IPS-18a (cell line): ENCODE measurements around the gene EPHA3.

ENCODE experiments used
- H3K27ac ChIP-seq: one replicate; pipeline ENCODE4 v1.5.1; 2013; ENCODE audit warnings: low read length
- H3K27me3 ChIP-seq: one replicate; pipeline ENCODE4 v1.6.1; 2013; ENCODE audit warnings: mild to moderate bottlenecking, low read length; ENCODE audit not compliant: control insufficient read depth, insufficient read depth
- H3K36me3 ChIP-seq: one replicate; pipeline ENCODE4 v1.6.1; 2013; ENCODE audit warnings: low read depth, low read length; ENCODE audit not compliant: control insufficient read depth
- H3K4me1 ChIP-seq: one replicate; pipeline ENCODE4 v1.6.1; 2013; ENCODE audit warnings: low read depth, low read length; ENCODE audit not compliant: control insufficient read depth
- H3K4me3 ChIP-seq: one replicate; pipeline ENCODE4 v1.5.1; 2013; ENCODE audit warnings: low read length
- H3K9ac ChIP-seq: one replicate; pipeline ENCODE4 v1.6.1; 2013; ENCODE audit warnings: mild to moderate bottlenecking, low read length, moderate library complexity
- H3K9me3 ChIP-seq: one replicate; pipeline ENCODE4 v1.6.1; 2013; ENCODE audit warnings: low read depth, low read length; ENCODE audit not compliant: control insufficient read depth

Gene EPHA3

GRCh38 chr3:89234620-89235019, 127.2 kb downstream of the EPHA3 start:
- Histone ChIP-seq H3K27ac (no peak overlapping the region), H3K9me3 (no peaks in the 10 kb centered on the region), H3K4me3 (no peak overlapping the region), H3K36me3 (no peaks in the 10 kb centered on the region), H3K27me3 (no peaks in the 10 kb centered on the region), H3K4me1 (peaks cover 5% of the 10 kb centered on the region), H3K9ac (no peak overlapping the region)

GRCh38 chr3:89238846-89239245, 131.4 kb downstream of the EPHA3 start:
- H3K27me3 ChIP-seq: no peaks in the 10 kb centered on the region
- H3K27ac ChIP-seq: no peak overlapping the region
- no peaks in the 10 kb centered on the region for H3K4me1 ChIP-seq
- no peaks in the 10 kb centered on the region for H3K9me3 ChIP-seq
- no peak overlapping the region for H3K9ac ChIP-seq
- no peaks in the 10 kb centered on the region for H3K36me3 ChIP-seq
- H3K4me3 ChIP-seq: no peak overlapping the region

DNA sequence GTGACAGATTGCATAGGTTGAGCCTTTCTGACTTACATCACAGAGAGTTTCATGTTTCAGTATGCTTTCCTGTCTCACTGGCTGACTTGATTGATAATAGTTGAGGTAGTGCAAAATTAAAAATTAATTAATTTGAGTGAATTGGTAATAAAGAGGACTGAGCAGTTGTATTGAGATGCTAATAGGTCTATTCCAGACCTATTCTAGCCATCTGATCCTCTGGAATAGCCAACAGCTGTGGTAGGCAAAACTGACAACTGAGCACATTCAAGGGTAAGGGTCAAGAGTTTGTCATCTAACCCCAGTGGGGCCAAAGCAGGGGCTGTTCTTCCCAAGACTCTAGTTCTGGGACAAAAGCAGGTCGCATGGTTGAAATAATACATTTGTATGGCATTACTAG, 132.4 kb downstream of the EPHA3 start:
- H3K4me3 ChIP-seq: no peak overlapping the region
- no peaks in the 10 kb centered on the region for H3K36me3 ChIP-seq
- peaks cover 2% of the 10 kb centered on the region for H3K4me1 ChIP-seq
- no peaks in the 10 kb centered on the region for H3K9me3 ChIP-seq
- no peaks in the 10 kb centered on the region for H3K27me3 ChIP-seq
- no peak overlapping the region for H3K27ac ChIP-seq
- H3K9ac ChIP-seq: no peak overlapping the region

DNA sequence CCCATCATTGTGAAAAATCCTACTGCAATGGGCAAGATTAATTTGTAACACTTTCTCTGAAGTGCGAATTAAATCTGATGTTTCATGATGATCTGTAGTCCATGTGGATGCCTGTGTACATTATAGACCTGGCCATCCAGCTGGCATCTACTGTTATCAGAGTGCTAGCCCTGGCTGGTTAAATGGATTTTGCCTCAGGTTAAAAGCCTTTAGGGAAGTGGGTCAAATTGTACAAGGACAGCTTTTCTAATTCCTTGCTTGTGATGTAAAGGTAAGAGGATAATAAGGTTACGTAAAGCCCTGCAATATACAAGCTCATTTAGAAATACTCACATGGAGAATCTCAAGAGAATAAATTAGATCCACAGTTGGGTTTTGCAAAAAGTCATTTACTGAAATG, 138.2 kb downstream of the EPHA3 start:
- no peaks in the 10 kb centered on the region for H3K27me3 ChIP-seq
- no peaks in the 10 kb centered on the region for H3K36me3 ChIP-seq
- H3K4me1 ChIP-seq: peaks cover 24% of the 10 kb centered on the region
- H3K4me3 ChIP-seq: no peak overlapping the region
- peak overlapping the region; percentile 55 for H3K27ac ChIP-seq
- no peaks in the 10 kb centered on the region for H3K9me3 ChIP-seq
- no peak overlapping the region for H3K9ac ChIP-seq

GRCh38 chr3:89246326-89246725, 138.9 kb downstream of the EPHA3 start:
- H3K27me3 ChIP-seq: no peaks in the 10 kb centered on the region
- H3K4me3 ChIP-seq: no peak overlapping the region
- H3K36me3 ChIP-seq: no peaks in the 10 kb centered on the region
- H3K9ac ChIP-seq: no peak overlapping the region
- H3K9me3 ChIP-seq: no peaks in the 10 kb centered on the region
- H3K27ac ChIP-seq: no peak overlapping the region
- H3K4me1 ChIP-seq: peaks cover 24% of the 10 kb centered on the region

DNA sequence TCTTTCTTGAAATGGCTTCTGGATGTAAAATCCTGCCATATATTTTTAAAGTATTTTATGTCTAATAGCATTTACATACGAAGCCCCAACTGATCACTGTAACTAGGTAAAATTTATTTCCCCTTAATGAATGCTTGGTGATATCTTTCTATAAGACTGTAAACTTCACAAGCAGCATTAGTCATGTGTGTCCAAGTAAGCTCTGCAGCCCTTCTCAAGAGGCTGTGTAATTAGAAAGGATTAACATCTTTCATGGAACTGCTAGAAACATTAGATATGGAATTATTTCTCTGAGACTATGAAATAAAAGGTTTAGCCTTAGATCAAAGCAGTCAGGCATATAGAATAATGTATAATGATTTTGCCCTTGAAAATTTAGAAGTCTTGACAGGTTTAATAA, 143.3 kb downstream of the EPHA3 start:
- Histone ChIP-seq H3K36me3 (no peaks in the 10 kb centered on the region), H3K4me1 (peaks cover 13% of the 10 kb centered on the region)

DNA sequence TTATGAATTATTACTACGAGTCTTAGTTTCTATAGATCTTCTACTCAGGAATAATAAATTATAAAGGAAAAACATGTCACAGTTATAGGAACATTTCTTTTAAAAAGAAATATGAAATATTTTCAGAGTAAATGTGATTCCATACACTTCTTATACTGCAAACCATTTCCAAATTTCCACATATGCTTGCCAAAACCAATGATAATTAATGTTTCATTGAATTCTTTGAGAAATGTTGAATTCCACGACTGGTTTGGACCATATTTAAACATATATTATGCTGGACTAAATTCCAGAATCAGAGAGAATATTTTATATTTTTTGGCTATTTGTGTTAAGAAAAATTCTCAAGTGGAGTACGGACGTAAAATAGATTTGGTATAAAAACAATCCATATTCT, 144.6 kb downstream of the EPHA3 start:
- H3K4me1 ChIP-seq: peaks cover 4% of the 10 kb centered on the region
- H3K36me3 ChIP-seq: no peaks in the 10 kb centered on the region
- no peaks in the 10 kb centered on the region for H3K27me3 ChIP-seq
- H3K9ac ChIP-seq: no peak overlapping the region
- no peak overlapping the region for H3K27ac ChIP-seq
- no peaks in the 10 kb centered on the region for H3K9me3 ChIP-seq
- H3K4me3 ChIP-seq: no peak overlapping the region

More for the DNA sequence above, 143.3 kb downstream of the EPHA3 start:
- Histone ChIP-seq H3K4me3 (no peak overlapping the region), H3K9me3 (no peaks in the 10 kb centered on the region), H3K9ac (no peak overlapping the region), H3K27ac (no peak overlapping the region), H3K27me3 (no peaks in the 10 kb centered on the region)

GRCh38 chr3:89252860-89253259, 145.4 kb downstream of the EPHA3 start:
- H3K4me1 ChIP-seq: peaks cover 4% of the 10 kb centered on the region
- H3K9me3 ChIP-seq: no peaks in the 10 kb centered on the region
- H3K9ac ChIP-seq: no peak overlapping the region
- H3K4me3 ChIP-seq: no peak overlapping the region
- no peaks in the 10 kb centered on the region for H3K36me3 ChIP-seq
- H3K27ac ChIP-seq: no peak overlapping the region
- H3K27me3 ChIP-seq: no peaks in the 10 kb centered on the region

DNA sequence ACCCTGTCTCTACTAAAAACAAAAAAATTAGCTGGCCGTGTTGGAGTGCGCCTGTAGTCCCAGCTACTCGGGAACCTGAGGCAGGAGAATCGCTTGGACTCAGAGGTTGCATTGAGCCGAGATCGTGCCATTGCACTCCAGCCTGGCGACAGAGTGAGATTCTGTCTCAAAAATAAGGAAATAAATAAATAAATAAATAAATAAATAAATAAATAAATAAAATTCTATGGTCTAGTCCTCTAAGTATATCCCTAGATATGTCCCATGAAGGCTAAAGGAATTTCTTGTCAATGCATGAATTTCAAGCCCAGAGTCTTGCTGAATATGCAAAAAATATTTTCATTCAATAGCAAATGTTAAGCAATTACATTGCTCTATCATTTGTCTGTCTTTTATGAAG, 149.0 kb downstream of the EPHA3 start:
- H3K9me3 ChIP-seq: no peaks in the 10 kb centered on the region
- no peak overlapping the region for H3K9ac ChIP-seq
- H3K4me3 ChIP-seq: no peak overlapping the region
- H3K4me1 ChIP-seq: peaks cover 7% of the 10 kb centered on the region
- H3K36me3 ChIP-seq: no peaks in the 10 kb centered on the region
- H3K27ac ChIP-seq: no peak overlapping the region
- H3K27me3 ChIP-seq: no peaks in the 10 kb centered on the region

- H3K9ac ChIP-seq: no peak overlapping the region
- H3K27me3 ChIP-seq: no peaks in the 10 kb centered on the region
- H3K9me3 ChIP-seq: no peaks in the 10 kb centered on the region
Observed at GRCh38 chr3:89256882-89257281, 149.5 kb downstream of the EPHA3 start.

GRCh38 chr3:89260721-89261120, 153.3 kb downstream of the EPHA3 start:
- no peak overlapping the region for H3K27ac ChIP-seq
- no peak overlapping the region for H3K9ac ChIP-seq
- no peaks in the 10 kb centered on the region for H3K27me3 ChIP-seq
- H3K9me3 ChIP-seq: no peaks in the 10 kb centered on the region
- no peaks in the 10 kb centered on the region for H3K36me3 ChIP-seq
- no peak overlapping the region for H3K4me3 ChIP-seq
- peaks cover 15% of the 10 kb centered on the region for H3K4me1 ChIP-seq

More at GRCh38 chr3:89256882-89257281, 149.5 kb downstream of the EPHA3 start:
- H3K4me1 ChIP-seq: peaks cover 7% of the 10 kb centered on the region
- H3K36me3 ChIP-seq: no peaks in the 10 kb centered on the region
- H3K27ac ChIP-seq: no peak overlapping the region
- no peak overlapping the region for H3K4me3 ChIP-seq

DNA sequence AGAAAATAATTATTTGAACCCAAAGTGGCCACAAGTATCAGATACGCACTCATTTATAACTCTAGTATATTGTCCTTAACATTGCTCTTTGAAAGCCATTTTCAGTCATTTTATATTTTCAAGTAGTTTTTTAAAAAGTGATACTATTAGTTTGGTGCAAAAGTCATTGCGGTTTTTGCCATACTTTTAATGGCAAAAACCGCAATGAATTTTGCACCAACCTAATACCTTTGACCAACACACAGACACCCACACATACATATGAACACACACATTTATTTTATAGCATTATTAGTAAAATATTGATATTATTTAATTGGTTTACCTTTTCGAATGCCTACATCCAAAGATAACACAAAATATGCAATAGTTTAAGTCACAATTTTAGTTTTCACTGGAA, 154.3 kb downstream of the EPHA3 start:
- H3K9ac ChIP-seq: no peak overlapping the region
- H3K9me3 ChIP-seq: no peaks in the 10 kb centered on the region
- H3K27ac ChIP-seq: no peak overlapping the region
- H3K4me1 ChIP-seq: peaks cover 24% of the 10 kb centered on the region
- H3K36me3 ChIP-seq: no peaks in the 10 kb centered on the region
- no peaks in the 10 kb centered on the region for H3K27me3 ChIP-seq
- no peak overlapping the region for H3K4me3 ChIP-seq
